CD14-positive monocyte (primary cell): ENCODE results near the gene ARRDC1. TPM values are rescaled to one million over a fixed set of nuclear protein-coding genes. Genes with fewer than 3 reads are reported as not detected.

ENCODE experiments used
- DNase-seq, 3 donors: peaks; one replicate each; pipeline ENCODE4 v3.0.0-alpha.2; 2011 to 2022
- H2AFZ ChIP-seq: 2 replicates; pipeline ENCODE4 v1.6.0; 2012; ENCODE audit warnings: mild to moderate bottlenecking, low read depth, low read length, inconsistent platforms; ENCODE audit not compliant: insufficient read depth, poor library complexity, severe bottlenecking
- H3K27ac ChIP-seq, 2 donors: 1 replicate in 1 of 2; 2 replicates in 1 of 2; pipeline ENCODE4 v1.5.1; 2012 to 2013; ENCODE audit warnings: low read length in 2 of 2, control low read depth in 1 of 2, inconsistent platforms in 1 of 2, low read depth in 1 of 2, mild to moderate bottlenecking in 1 of 2
- H3K27me3 ChIP-seq, 2 donors: one replicate each; pipeline versions ENCODE4 v1.6.0 to v1.6.1; 2011 to 2013; ENCODE audit warnings: low read length in 2 of 2; ENCODE audit not compliant: control insufficient read depth in 2 of 2, insufficient read depth in 2 of 2
- H3K36me3 ChIP-seq, 2 donors: replicated peaks in 1 of 2; 1 replicate in 1 of 2; 2 replicates in 1 of 2; pipeline versions ENCODE4 v1.5.1 to v1.6.1; 2012 to 2013; ENCODE audit warnings: low read length in 2 of 2, control low read depth in 1 of 2, inconsistent platforms in 1 of 2, mild to moderate bottlenecking in 1 of 2; ENCODE audit not compliant: insufficient read depth in 2 of 2, control insufficient read depth in 1 of 2
- H3K4me1 ChIP-seq, 2 donors: 1 replicate in 1 of 2; 2 replicates in 1 of 2; pipeline versions ENCODE4 v1.5.1 to v1.6.1; 2012 to 2013; ENCODE audit warnings: low read length in 2 of 2, control low read depth in 1 of 2, inconsistent platforms in 1 of 2, mild to moderate bottlenecking in 1 of 2, moderate library complexity in 1 of 2; ENCODE audit not compliant: insufficient read depth in 2 of 2, control insufficient read depth in 1 of 2
- H3K4me2 ChIP-seq: replicated peaks from 2 replicates; pipeline ENCODE3; 2012; ENCODE audit warnings: low read length, moderate library complexity, mild to moderate bottlenecking; ENCODE audit not compliant: poor library complexity, severe bottlenecking; ENCODE audit errors: extremely low read depth
- H3K4me3 ChIP-seq, 3 experiments: fragments of 200-600 bp in 1 of 3; sonication (generic) in 1 of 3; replicated peaks in 1 of 3; 1 replicate in 2 of 3; 2 replicates in 1 of 3; pipeline ENCODE4 v1.5.1; 2011 to 2013; ENCODE audit warnings: low read length in 3 of 3, mild to moderate bottlenecking in 3 of 3, control low read depth in 2 of 3, low read depth in 2 of 3, inconsistent platforms in 1 of 3, moderate library complexity in 1 of 3
- H3K79me2 ChIP-seq: 2 replicates; pipeline ENCODE4 v1.6.0; 2012; ENCODE audit warnings: mild to moderate bottlenecking, control low read depth, inconsistent platforms, low read length, moderate library complexity; ENCODE audit not compliant: insufficient read depth
- H3K9ac ChIP-seq: 2 replicates; pipeline ENCODE4 v1.6.0; 2017; ENCODE audit warnings: low read length, mild to moderate bottlenecking; ENCODE audit not compliant: insufficient read depth, poor library complexity, severe bottlenecking
- H3K9me3 ChIP-seq, 2 donors: replicated peaks in 1 of 2; 1 replicate in 1 of 2; 2 replicates in 1 of 2; pipeline versions ENCODE4 v1.5.1 to v1.6.1; 2012 to 2013; ENCODE audit warnings: low read length in 2 of 2, control low read depth in 1 of 2; ENCODE audit not compliant: control insufficient read depth in 1 of 2, insufficient read depth in 1 of 2
- H4K20me1 ChIP-seq: 2 replicates; pipeline ENCODE4 v1.6.0; 2012; ENCODE audit warnings: mild to moderate bottlenecking, low read length, control low read depth, moderate library complexity; ENCODE audit not compliant: insufficient read depth
- H3K27ac Mint-ChIP-seq, 7 donors: one replicate each; pipeline ENCODE4 v1.8.0; 2020; ENCODE audit warnings: mild to moderate bottlenecking in 7 of 7, mixed read lengths in 7 of 7, moderate library complexity in 6 of 7, inconsistent platforms in 2 of 7
- H3K27me3 Mint-ChIP-seq, 3 donors: one replicate each; pipeline ENCODE4 v1.8.0; 2021 to 2022; ENCODE audit warnings: low read depth in 3 of 3, mild to moderate bottlenecking in 3 of 3, mixed read lengths in 3 of 3, moderate library complexity in 3 of 3, inconsistent platforms in 1 of 3
- H3K36me3 Mint-ChIP-seq, 2 donors: one replicate each; pipeline ENCODE4 v1.8.0; 2020; ENCODE audit warnings: mixed read lengths in 2 of 2, inconsistent platforms in 1 of 2, mild to moderate bottlenecking in 1 of 2
- H3K4me1 Mint-ChIP-seq: one replicate; pipeline ENCODE4 v1.8.0; 2020; ENCODE audit warnings: mild to moderate bottlenecking, mixed read lengths
- H3K4me3 Mint-ChIP-seq, 2 donors: one replicate each; pipeline ENCODE4 v1.8.0; 2020; ENCODE audit warnings: mild to moderate bottlenecking in 2 of 2, mixed read lengths in 2 of 2, moderate library complexity in 1 of 2
- H3K9me3 Mint-ChIP-seq, 7 donors: one replicate each; pipeline ENCODE4 v1.8.0; 2020 to 2022; ENCODE audit warnings: mixed read lengths in 7 of 7, mild to moderate bottlenecking in 6 of 7, moderate library complexity in 6 of 7, inconsistent platforms in 2 of 7
- CTCF ChIP-seq: fragments of 200-600 bp; IDR thresholded peaks from one replicate; pipeline ENCODE4 v1.8.0; 2022; ENCODE audit warnings: antibody characterized with exemption, mild to moderate bottlenecking
- WGBS: methylation state at CpG from one replicate; pipeline ENCODE4 v1.1.5; 2013; ENCODE audit warnings: missing lambda C conversion rate; ENCODE audit not compliant: insufficient coverage; 5-methylcytosine and 5-hydroxymethylcytosine counted together
- intact Hi-C, 2 donors: fragments of 100-400 bp; cut with micrococcal nuclease; formaldehyde crosslinking; loops; one replicate each; pipeline versions ENCODE4 v1.15.0 to v1.15.1; 2023
- polyA plus RNA-seq, 3 donors: library from polyadenylated mRNA; depleted of rRNA in 1 of 3; unstranded in 2 of 3; stranded (reverse) in 1 of 3; fragments of 300-500 nt in 2 of 3; fragments of >200 nt in 1 of 3; fragmentation: Illumina TruSeq in 2 of 3; gene quantifications; 1 replicate in 2 of 3; 2 replicates in 1 of 3; pipeline ENCODE4 v1.2.3, GENCODE V29; 2012 to 2021

ARRDC1 gene
- polyA plus RNA-seq, 3 donors, result 83.2 to 454 (median 87.6) TPM

- Histone ChIP-seq H3K36me3 (no peaks in the 10 kb centered on the region), H3K4me1 (peaks cover 47 to 50% of the 10 kb centered on the region in 2 donors), H3K9me3 (no peaks in the 10 kb centered on the region), H2AFZ (no peak overlapping the region), H3K4me3 (peak overlapping the region in 1 of 3 experiments; percentile 50), H3K27me3 (no peaks in the 10 kb centered on the region), H4K20me1 (peaks cover 30% of the 10 kb centered on the region), H3K27ac (no peak overlapping the region), H3K4me2 (no peak overlapping the region), H3K9ac (no peak overlapping the region), H3K79me2 (peaks cover 29% of the 10 kb centered on the region)
- Mint-ChIP-seq H3K4me3 (peak overlapping the region in 1 of 2 donors; percentile 60), H3K36me3 (no peaks in the 10 kb centered on the region), H3K9me3 (no peaks in the 10 kb centered on the region), H3K27me3 (peaks cover 0 to 13% (median 6%) of the 10 kb centered on the region in 3 donors), H3K4me1 (peaks cover 58% of the 10 kb centered on the region), H3K27ac (peak overlapping the region in 1 of 7 donors; percentile 48)
- intact Hi-C loops, result loop anchor here (2.0 to 10.0 kb wide), 3 partner anchors 13 to 139 kb away; partner anchors contain the start of genes MRPL41 (in 1 of the 2), PNPLA7 (in 1 of the 2) and ZMYND19 (in 1 of the 2)
- WGBS, result 96% methylated on average over 8 of the region's 13 CpGs
- no peak for DNase-seq
- TF ChIP-seq CTCF, result no peak
Measured at GRCh38 chr9:137603879-137604278, 1.6 kb upstream of the ARRDC1 start.

DNA sequence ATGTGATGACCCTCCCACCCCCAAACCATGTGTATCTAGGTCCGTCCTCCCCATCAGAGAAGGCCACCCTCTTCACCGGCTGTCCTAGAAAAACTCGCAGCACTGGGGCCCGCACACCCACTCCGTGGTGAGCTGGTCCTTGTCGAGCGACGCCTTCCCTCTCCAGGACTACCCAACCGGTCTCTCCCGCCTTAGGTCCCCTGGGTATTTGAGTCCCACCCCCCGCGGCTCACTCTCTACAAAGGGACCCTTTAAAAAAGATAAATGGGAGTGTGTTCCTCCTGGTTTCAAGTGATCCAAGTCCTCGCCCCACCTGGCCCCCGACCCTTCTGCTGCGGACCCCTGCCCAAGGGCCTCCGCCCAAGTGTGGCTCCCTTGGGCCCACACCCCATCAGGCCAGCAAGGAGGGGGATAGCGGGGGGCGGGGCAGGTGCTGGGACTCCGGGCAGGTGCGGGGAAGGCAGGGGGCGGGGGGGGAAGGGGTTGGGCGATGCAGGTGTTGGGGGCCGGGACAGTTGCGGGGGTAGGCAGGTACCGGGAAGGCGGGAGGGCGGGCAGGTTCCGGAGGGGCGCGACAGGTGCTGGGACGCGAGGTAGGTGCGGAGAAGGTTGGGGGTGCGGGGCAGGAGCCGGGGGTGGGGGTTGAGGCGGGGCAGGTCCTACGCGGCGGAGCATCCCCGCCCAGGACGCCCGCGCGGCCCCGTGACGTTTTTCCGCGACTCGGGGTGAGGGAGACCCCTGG is 970 bp upstream of the ARRDC1 start:
- no peak for TF ChIP-seq CTCF
- Histone ChIP-seq H2AFZ (no peak overlapping the region), H3K79me2 (peaks cover 35% of the 10 kb centered on the region), H3K4me2 (peak overlapping the region; percentile 60), H3K9me3 (no peaks in the 10 kb centered on the region), H3K9ac (no peak overlapping the region), H3K27me3 (no peaks in the 10 kb centered on the region), H3K27ac (no peak overlapping the region), H4K20me1 (peaks cover 37% of the 10 kb centered on the region), H3K4me1 (peaks cover 54 to 56% of the 10 kb centered on the region in 2 donors), H3K36me3 (no peaks in the 10 kb centered on the region), H3K4me3 (peak overlapping the region in 2 of 3 experiments; percentile 18 to 50)
- Mint-ChIP-seq H3K9me3 (no peaks in the 10 kb centered on the region), H3K4me3 (peak overlapping the region; percentile 57 to 60), H3K27ac (peak overlapping the region in 4 of 7 donors; percentile 15 to 91 (median 68)), H3K27me3 (peaks cover 0 to 13% (median 6%) of the 10 kb centered on the region in 3 donors), H3K4me1 (peaks cover 62% of the 10 kb centered on the region), H3K36me3 (peaks cover 0 to 2% of the 10 kb centered on the region in 2 donors)
- intact Hi-C loops, result loop anchor here (2.0 to 10.0 kb wide), 3 partner anchors 14 to 140 kb away; partner anchors contain the start of genes MRPL41 (in 1 of the 2), PNPLA7 (in 1 of the 2) and ZMYND19 (in 1 of the 2)
- DNase-seq, result no peak
- WGBS, result 33% methylated on average over 17 of the region's 49 CpGs
